ENCODE data around the gene THSD8.
A peak's percentile ranks its signal among the peaks of the same experiment; 100 is the strongest.

The THSD8 gene

DNA sequence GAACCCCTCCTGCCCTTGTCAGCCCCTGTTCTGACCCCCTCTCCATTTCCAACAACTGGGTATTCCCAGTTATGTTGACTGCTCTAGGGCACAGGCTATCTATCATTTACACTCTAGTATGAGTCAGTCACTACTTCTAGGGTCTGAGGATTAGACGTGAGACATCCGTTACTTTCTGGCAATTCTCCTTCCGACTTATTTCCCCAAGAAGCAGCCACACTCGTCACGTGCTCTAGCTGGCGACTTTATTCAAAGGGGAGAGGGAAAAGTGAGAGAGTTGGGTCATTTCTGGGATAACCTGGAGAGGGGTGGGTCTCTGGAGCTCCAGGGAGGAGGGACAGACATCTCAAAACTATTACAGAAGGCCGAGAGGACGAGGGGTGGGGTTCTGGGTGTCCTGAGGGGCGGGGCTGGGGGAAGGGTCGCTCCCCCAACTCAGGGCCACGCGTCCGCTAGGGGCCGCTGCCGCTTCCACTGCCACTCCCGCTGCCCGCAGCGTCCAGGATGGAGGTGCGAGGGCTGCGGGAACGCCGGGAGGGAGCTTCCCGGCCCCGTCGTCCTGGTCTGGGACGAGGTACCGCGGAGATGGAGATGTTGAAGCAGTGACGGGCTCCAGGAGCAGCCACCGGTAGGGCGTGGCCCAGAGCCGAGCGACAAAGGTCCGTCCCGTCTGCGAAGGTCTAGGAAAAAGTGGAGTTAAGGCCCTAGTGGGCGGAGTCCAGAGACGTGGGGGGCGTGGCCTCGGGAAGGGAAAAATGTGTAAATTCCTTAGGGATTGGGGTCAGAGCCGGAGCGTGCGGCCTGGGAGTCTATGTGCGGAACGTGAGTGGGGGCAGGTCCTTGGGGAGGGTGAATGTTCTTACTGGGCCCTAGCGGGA, 23.6 kb downstream of the THSD8 start:
- Histone ChIP-seq H2BK12ac (ENCODE audit: low read length) (no peak overlapping the region), H4K91ac (ENCODE audit: low read depth, low read length, poor library complexity) (no peak overlapping the region), H3K36me3 (replicated peaks in 1 of 2; ENCODE audit: control insufficient read depth in 2 of 2, insufficient read depth in 2 of 2, low read length in 2 of 2) (no peaks in the 10 kb centered on the region), H3K4me2 (ENCODE audit: insufficient read depth, low read length, poor library complexity, severe bottlenecking) (peak overlapping the region; percentile 51), H3K27me3 (ENCODE audit: control insufficient read depth in 3 of 3, insufficient read depth in 3 of 3, low read depth in 1 of 3, low read length in 3 of 3) (peaks cover 0 to 45% (median 9%) of the 10 kb centered on the region in 3 experiments), H3K9me3 (replicated peaks in 1 of 2; ENCODE audit: control insufficient read depth in 2 of 2, insufficient read depth in 1 of 2, low read depth in 1 of 2, low read length in 2 of 2) (no peaks in the 10 kb centered on the region), H2BK5ac (ENCODE audit: low read length) (no peak overlapping the region), H2AFZ (ENCODE audit: low read length) (peak overlapping the region; percentile 88), H3K9ac (ENCODE audit: low read depth, low read length, poor library complexity) (no peak overlapping the region), H3K18ac (ENCODE audit: low read length) (peak overlapping the region; percentile 90), H4K8ac (ENCODE audit: low read depth, low read length) (no peak overlapping the region), H3K79me1 (ENCODE audit: low read depth, low read length) (no peaks in the 10 kb centered on the region), H3K14ac (ENCODE audit: low read length) (no peak overlapping the region), H2AK5ac (ENCODE audit: low read depth, low read length) (no peak overlapping the region), H3K4me3 (ENCODE audit: low read length in 2 of 2) (peak overlapping the region; percentile 25 to 72), H3K4ac (ENCODE audit: low read length) (no peak overlapping the region), H3K23ac (ENCODE audit: low read depth, low read length, poor library complexity) (peak overlapping the region; percentile 16), H3K27ac (replicated peaks; ENCODE audit: low read length) (no peak overlapping the region), H3K4me1 (ENCODE audit: control insufficient read depth in 2 of 2, insufficient read depth in 1 of 2, low read depth in 1 of 2, low read length in 2 of 2) (peaks cover 0 to 5% of the 10 kb centered on the region in 2 donors), H2BK120ac (ENCODE audit: low read depth, low read length) (no peak overlapping the region), H2BK15ac (ENCODE audit: low read length) (no peak overlapping the region)
- no peak for DNase-seq (ENCODE audit: low spot score)
- no CpG with 5 or more reads among the region's 46 CpGs for WGBS, 2 donors (ENCODE audit: extremely low coverage in 2 of 2, insufficient read length in 2 of 2, insufficient replicate concordance in 1 of 2)

DNA sequence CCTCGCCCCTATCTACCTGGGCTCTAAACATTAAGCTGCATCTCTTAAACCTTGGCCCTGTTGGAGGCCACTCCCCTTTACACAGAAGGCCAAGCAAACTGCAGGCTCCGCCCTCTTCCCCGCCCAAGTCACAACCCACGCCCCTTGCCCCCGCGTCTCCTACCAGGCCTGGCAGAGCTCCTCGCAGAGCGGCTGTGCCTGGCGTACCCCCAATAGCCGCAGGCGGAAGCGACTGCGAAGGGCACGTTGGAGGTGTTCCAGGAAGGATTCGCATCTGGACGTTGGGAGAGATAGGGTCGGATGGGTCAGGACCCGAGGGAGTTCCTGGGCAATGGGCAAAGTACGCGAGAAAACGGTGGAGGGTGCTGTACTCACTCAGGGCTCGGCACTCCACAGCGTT, 26.6 kb downstream of the THSD8 start:
- H3K18ac ChIP-seq (ENCODE audit: low read length) = no peak overlapping the region
- H3K4me3 ChIP-seq (ENCODE audit: low read length in 2 of 2) = no peak overlapping the region
- no peaks in the 10 kb centered on the region for H3K9me3 ChIP-seq (replicated peaks in 1 of 2; ENCODE audit: control insufficient read depth in 2 of 2, insufficient read depth in 1 of 2, low read depth in 1 of 2, low read length in 2 of 2)
- no peak overlapping the region for H2BK5ac ChIP-seq (ENCODE audit: low read length)
- no peak overlapping the region for H2BK15ac ChIP-seq (ENCODE audit: low read length)
- H3K14ac ChIP-seq (ENCODE audit: low read length) = no peak overlapping the region
- peak overlapping the region; percentile 51 for H3K4me2 ChIP-seq (ENCODE audit: insufficient read depth, low read length, poor library complexity, severe bottlenecking)
- H4K8ac ChIP-seq (ENCODE audit: low read depth, low read length) = no peak overlapping the region
- DNase-seq (ENCODE audit: low spot score) = no peak
- no peak overlapping the region for H3K27ac ChIP-seq (replicated peaks; ENCODE audit: low read length)
- peak overlapping the region; percentile 51 for H2AFZ ChIP-seq (ENCODE audit: low read length)
- no peak overlapping the region for H3K9ac ChIP-seq (ENCODE audit: low read depth, low read length, poor library complexity)
- H3K23ac ChIP-seq (ENCODE audit: low read depth, low read length, poor library complexity) = peak overlapping the region; percentile 15
- no peak overlapping the region for H4K91ac ChIP-seq (ENCODE audit: low read depth, low read length, poor library complexity)
- peaks cover 5% of the 10 kb centered on the region in 2 donors for H3K4me1 ChIP-seq (ENCODE audit: control insufficient read depth in 2 of 2, insufficient read depth in 1 of 2, low read depth in 1 of 2, low read length in 2 of 2)
- WGBS, 2 donors (ENCODE audit: extremely low coverage in 2 of 2, insufficient read length in 2 of 2, insufficient replicate concordance in 1 of 2) = no CpG with 5 or more reads among the region's 23 CpGs
- H2BK12ac ChIP-seq (ENCODE audit: low read length) = no peak overlapping the region
- no peaks in the 10 kb centered on the region for H3K79me1 ChIP-seq (ENCODE audit: low read depth, low read length)
- H3K4ac ChIP-seq (ENCODE audit: low read length) = no peak overlapping the region
- peaks cover 0 to 70% (median 33%) of the 10 kb centered on the region in 3 experiments for H3K27me3 ChIP-seq (ENCODE audit: control insufficient read depth in 3 of 3, insufficient read depth in 3 of 3, low read depth in 1 of 3, low read length in 3 of 3)
- H2AK5ac ChIP-seq (ENCODE audit: low read depth, low read length) = no peak overlapping the region
- no peak overlapping the region for H2BK120ac ChIP-seq (ENCODE audit: low read depth, low read length)
- H3K36me3 ChIP-seq (replicated peaks in 1 of 2; ENCODE audit: control insufficient read depth in 2 of 2, insufficient read depth in 2 of 2, low read length in 2 of 2) = no peaks in the 10 kb centered on the region

DNA sequence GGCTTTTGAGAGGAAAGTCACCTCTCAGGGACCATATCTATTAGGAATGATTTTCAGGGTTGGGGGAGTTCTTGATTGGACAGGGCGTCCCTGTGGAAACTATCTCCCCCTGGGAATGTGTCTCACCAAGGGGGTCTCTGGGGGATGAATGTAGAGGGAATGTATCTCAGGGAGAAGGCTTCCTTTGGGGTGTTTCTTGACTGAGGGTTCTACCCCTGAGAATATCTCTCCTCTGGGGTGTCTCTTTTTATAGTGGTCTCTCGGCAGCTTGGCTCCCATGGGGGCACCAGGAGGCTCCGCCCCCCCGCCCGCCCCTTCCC, 31.5 kb downstream of the THSD8 start:
- no peak overlapping the region for H4K8ac ChIP-seq (ENCODE audit: low read depth, low read length)
- H3K27ac ChIP-seq (replicated peaks; ENCODE audit: low read length) = no peak overlapping the region
- H2AK5ac ChIP-seq (ENCODE audit: low read depth, low read length) = no peak overlapping the region
- H3K4me1 ChIP-seq (ENCODE audit: control insufficient read depth in 2 of 2, insufficient read depth in 1 of 2, low read depth in 1 of 2, low read length in 2 of 2) = peaks cover 5 to 9% of the 10 kb centered on the region in 2 donors
- no peak overlapping the region for H4K91ac ChIP-seq (ENCODE audit: low read depth, low read length, poor library complexity)
- peaks cover 12 to 76% (median 62%) of the 10 kb centered on the region in 3 experiments for H3K27me3 ChIP-seq (ENCODE audit: control insufficient read depth in 3 of 3, insufficient read depth in 3 of 3, low read depth in 1 of 3, low read length in 3 of 3)
- no peak overlapping the region for H3K18ac ChIP-seq (ENCODE audit: low read length)
- H3K4me3 ChIP-seq (ENCODE audit: low read length in 2 of 2) = peak overlapping the region in 1 of 2 donors; percentile 5
- no peak overlapping the region for H2BK15ac ChIP-seq (ENCODE audit: low read length)
- no peak overlapping the region for H2AFZ ChIP-seq (ENCODE audit: low read length)
- H3K4me2 ChIP-seq (ENCODE audit: insufficient read depth, low read length, poor library complexity, severe bottlenecking) = peak overlapping the region; percentile 77
- H3K4ac ChIP-seq (ENCODE audit: low read length) = no peak overlapping the region
- no peak overlapping the region for H3K9ac ChIP-seq (ENCODE audit: low read depth, low read length, poor library complexity)
- DNase-seq (ENCODE audit: low spot score) = no peak
- H3K14ac ChIP-seq (ENCODE audit: low read length) = no peak overlapping the region
- H3K36me3 ChIP-seq (replicated peaks in 1 of 2; ENCODE audit: control insufficient read depth in 2 of 2, insufficient read depth in 2 of 2, low read length in 2 of 2) = no peaks in the 10 kb centered on the region
- no CpG with 5 or more reads among the region's 5 CpGs for whole genome bisulfite sequencing, 2 donors (ENCODE audit: extremely low coverage in 2 of 2, insufficient read length in 2 of 2, insufficient replicate concordance in 1 of 2)
- no peak overlapping the region for H2BK120ac ChIP-seq (ENCODE audit: low read depth, low read length)
- no peaks in the 10 kb centered on the region for H3K9me3 ChIP-seq (replicated peaks in 1 of 2; ENCODE audit: control insufficient read depth in 2 of 2, insufficient read depth in 1 of 2, low read depth in 1 of 2, low read length in 2 of 2)
- H3K79me1 ChIP-seq (ENCODE audit: low read depth, low read length) = no peaks in the 10 kb centered on the region
- H2BK12ac ChIP-seq (ENCODE audit: low read length) = no peak overlapping the region
- no peak overlapping the region for H3K23ac ChIP-seq (ENCODE audit: low read depth, low read length, poor library complexity)
- no peak overlapping the region for H2BK5ac ChIP-seq (ENCODE audit: low read length)

DNA sequence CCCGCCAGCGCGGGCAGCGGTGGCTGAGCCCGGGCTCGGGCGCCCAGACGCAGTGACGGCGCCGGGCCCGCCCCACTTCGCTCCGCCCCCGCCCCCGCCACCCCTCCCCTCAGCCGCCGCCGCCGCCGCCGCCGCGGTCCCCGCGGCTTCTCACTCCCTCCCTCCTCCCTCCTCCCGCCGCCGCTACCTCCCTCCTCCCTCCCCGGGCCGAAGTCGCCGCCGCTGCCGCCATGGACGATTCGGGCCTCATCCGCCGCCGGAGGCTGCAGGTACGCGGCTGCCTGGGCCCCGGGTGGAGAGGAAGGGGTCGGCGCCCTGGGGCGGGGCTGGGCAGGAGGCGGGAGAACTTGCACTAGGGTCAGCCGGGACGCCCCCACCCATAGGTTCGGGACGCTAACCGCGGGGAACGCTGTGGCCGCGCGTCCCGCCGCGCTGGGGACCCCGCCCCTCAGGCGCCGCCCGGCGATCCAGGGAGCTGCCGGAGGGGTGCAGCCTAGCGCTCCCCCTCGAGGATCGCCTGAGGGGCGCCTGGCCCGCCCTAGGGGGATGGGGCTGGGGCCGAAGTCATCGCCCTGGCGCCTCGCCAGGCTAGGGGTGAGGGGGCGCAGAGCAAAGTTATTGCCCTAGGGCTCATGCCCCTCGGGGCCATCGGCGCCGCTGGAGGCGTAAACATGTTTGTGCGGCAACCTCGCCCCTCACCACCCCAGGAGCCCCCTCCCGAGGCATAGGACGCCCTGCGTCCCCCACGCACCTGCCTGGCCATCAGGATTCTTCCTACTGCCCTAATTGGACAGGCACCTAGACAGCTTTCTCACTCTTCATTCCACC, 32.1 kb downstream of the THSD8 start:
- H3K9me3 ChIP-seq (replicated peaks in 1 of 2; ENCODE audit: control insufficient read depth in 2 of 2, insufficient read depth in 1 of 2, low read depth in 1 of 2, low read length in 2 of 2) = no peaks in the 10 kb centered on the region
- H3K9ac ChIP-seq (ENCODE audit: low read depth, low read length, poor library complexity) = peak overlapping the region; percentile 78
- H2BK120ac ChIP-seq (ENCODE audit: low read depth, low read length) = no peak overlapping the region
- peak overlapping the region; percentile 49 to 87 for H3K4me3 ChIP-seq (ENCODE audit: low read length in 2 of 2)
- WGBS, 2 donors (ENCODE audit: extremely low coverage in 2 of 2, insufficient read length in 2 of 2, insufficient replicate concordance in 1 of 2) = no CpG with 5 or more reads among the region's 87 CpGs
- H3K4ac ChIP-seq (ENCODE audit: low read length) = no peak overlapping the region
- no peak overlapping the region for H3K14ac ChIP-seq (ENCODE audit: low read length)
- H3K27me3 ChIP-seq (ENCODE audit: control insufficient read depth in 3 of 3, insufficient read depth in 3 of 3, low read depth in 1 of 3, low read length in 3 of 3) = peaks cover 12 to 71% (median 62%) of the 10 kb centered on the region in 3 experiments
- H3K18ac ChIP-seq (ENCODE audit: low read length) = peak overlapping the region; percentile 93
- peak overlapping the region; percentile 15 for H2AK5ac ChIP-seq (ENCODE audit: low read depth, low read length)
- H4K8ac ChIP-seq (ENCODE audit: low read depth, low read length) = no peak overlapping the region
- no peak overlapping the region for H2BK5ac ChIP-seq (ENCODE audit: low read length)
- H2BK12ac ChIP-seq (ENCODE audit: low read length) = no peak overlapping the region
- DNase-seq (ENCODE audit: low spot score) = no peak
- H2AFZ ChIP-seq (ENCODE audit: low read length) = peak overlapping the region; percentile 94
- H3K79me1 ChIP-seq (ENCODE audit: low read depth, low read length) = no peaks in the 10 kb centered on the region
- no peak overlapping the region for H3K27ac ChIP-seq (replicated peaks; ENCODE audit: low read length)
- H3K4me1 ChIP-seq (ENCODE audit: control insufficient read depth in 2 of 2, insufficient read depth in 1 of 2, low read depth in 1 of 2, low read length in 2 of 2) = peaks cover 6 to 7% of the 10 kb centered on the region in 2 donors
- peak overlapping the region; percentile 81 for H3K23ac ChIP-seq (ENCODE audit: low read depth, low read length, poor library complexity)
- H4K91ac ChIP-seq (ENCODE audit: low read depth, low read length, poor library complexity) = no peak overlapping the region
- no peaks in the 10 kb centered on the region for H3K36me3 ChIP-seq (replicated peaks in 1 of 2; ENCODE audit: control insufficient read depth in 2 of 2, insufficient read depth in 2 of 2, low read length in 2 of 2)
- H2BK15ac ChIP-seq (ENCODE audit: low read length) = peak overlapping the region; percentile 71
- peak overlapping the region; percentile 77 for H3K4me2 ChIP-seq (ENCODE audit: insufficient read depth, low read length, poor library complexity, severe bottlenecking)

Data from neuronal stem cell (in vitro differentiated cells).